ENCODE data around the gene RUNDC3A. TPM values are rescaled to one million over a fixed set of nuclear protein-coding genes. Genes with fewer than 3 reads are reported as not detected.

The RUNDC3A gene
- total and polyA plus RNA-seq, 2 of the 13 experiments (the other 11 are each of a cell fraction or from before 2014, with no cell fraction given), result 0.25 TPM; not detected in 1

- peak; percentile 70; the same call in 1 of the 2 replicates for TF ChIP-seq ZBTB21 (CRISPR knock-in tag; IDR thresholded peaks at IDR 0.05)
- TF ChIP-seq NCOA2 (CRISPR knock-in tag; IDR thresholded peaks at IDR 0.05), result 0 out of 2 replicates have a peak, but pooled peaks have one; percentile 24
- TF ChIP-seq TFAP4 (IDR thresholded peaks at IDR 0.05; ENCODE audit: borderline replicate concordance, low read depth), result peak; percentile 27; the same call in 1 of the 2 replicates
- TF ChIP-seq ZNF891 (CRISPR knock-in tag; IDR thresholded peaks at IDR 0.05), result no peak
- TF ChIP-seq BCL3 (CRISPR knock-in tag; IDR thresholded peaks at IDR 0.05), result peak; percentile 30; the same call in 1 of the 2 replicates
- TF ChIP-seq, protein P1, sequence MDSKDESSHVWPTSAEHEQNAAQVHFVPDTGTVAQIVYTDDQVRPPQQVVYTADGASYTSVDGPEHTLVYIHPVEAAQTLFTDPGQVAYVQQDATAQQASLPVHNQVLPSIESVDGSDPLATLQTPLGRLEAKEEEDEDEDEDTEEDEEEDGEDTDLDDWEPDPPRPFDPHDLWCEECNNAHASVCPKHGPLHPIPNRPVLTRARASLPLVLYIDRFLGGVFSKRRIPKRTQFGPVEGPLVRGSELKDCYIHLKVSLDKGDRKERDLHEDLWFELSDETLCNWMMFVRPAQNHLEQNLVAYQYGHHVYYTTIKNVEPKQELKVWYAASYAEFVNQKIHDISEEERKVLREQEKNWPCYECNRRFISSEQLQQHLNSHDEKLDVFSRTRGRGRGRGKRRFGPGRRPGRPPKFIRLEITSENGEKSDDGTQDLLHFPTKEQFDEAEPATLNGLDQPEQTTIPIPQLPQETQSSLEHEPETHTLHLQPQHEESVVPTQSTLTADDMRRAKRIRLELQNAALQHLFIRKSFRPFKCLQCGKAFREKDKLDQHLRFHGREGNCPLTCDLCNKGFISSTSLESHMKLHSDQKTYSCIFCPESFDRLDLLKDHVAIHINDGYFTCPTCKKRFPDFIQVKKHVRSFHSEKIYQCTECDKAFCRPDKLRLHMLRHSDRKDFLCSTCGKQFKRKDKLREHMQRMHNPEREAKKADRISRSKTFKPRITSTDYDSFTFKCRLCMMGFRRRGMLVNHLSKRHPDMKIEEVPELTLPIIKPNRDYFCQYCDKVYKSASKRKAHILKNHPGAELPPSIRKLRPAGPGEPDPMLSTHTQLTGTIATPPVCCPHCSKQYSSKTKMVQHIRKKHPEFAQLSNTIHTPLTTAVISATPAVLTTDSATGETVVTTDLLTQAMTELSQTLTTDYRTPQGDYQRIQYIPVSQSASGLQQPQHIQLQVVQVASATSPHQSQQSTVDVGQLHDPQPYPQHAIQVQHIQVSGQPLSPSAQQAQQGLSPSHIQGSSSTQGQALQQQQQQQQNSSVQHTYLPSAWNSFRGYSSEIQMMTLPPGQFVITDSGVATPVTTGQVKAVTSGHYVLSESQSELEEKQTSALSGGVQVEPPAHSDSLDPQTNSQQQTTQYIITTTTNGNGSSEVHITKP (CRISPR knock-in tag; IDR thresholded peaks at IDR 0.05; ENCODE audit: low read depth), result peak; percentile 64; the same call in 1 of the 2 replicates
- TF ChIP-seq, protein P2, sequence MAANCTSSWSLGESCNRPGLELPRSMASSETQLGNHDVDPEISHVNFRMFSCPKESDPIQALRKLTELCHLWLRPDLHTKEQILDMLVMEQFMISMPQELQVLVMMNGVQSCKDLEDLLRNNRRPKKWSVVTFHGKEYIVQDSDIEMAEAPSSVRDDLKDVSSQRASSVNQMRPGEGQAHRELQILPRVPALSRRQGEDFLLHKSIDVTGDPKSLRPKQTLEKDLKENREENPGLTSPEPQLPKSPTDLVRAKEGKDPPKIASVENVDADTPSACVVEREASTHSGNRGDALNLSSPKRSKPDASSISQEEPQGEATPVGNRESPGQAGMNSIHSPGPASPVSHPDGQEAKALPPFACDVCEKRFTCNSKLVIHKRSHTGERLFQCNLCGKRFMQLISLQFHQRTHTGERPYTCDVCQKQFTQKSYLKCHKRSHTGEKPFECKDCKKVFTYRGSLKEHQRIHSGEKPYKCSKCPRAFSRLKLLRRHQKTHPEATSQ (CRISPR knock-in tag; IDR thresholded peaks at IDR 0.05; ENCODE audit: borderline replicate concordance), result no peak
- peak; percentile 65; the same call in 1 of the 2 replicates for TF ChIP-seq HOXD1 (CRISPR knock-in tag; IDR thresholded peaks at IDR 0.05)
- peak; percentile 63 for TF ChIP-seq ISL2 (CRISPR knock-in tag; IDR thresholded peaks at IDR 0.05)
- no peak for TF ChIP-seq HMGA1 (CRISPR knock-in tag; conservative IDR thresholded peaks at IDR 0.05)
- no peak for TF ChIP-seq ZFP1 (CRISPR knock-in tag; IDR thresholded peaks at IDR 0.05)
- no peak for TF ChIP-seq ZMYM3 (CRISPR knock-in tag; IDR thresholded peaks at IDR 0.05)
- TF ChIP-seq ZEB1 (IDR thresholded peaks at IDR 0.05; ENCODE audit: insufficient replicate concordance, low read depth), result no peak
- TF ChIP-seq NFE2L1 (CRISPR knock-in tag; IDR thresholded peaks at IDR 0.05; ENCODE audit: borderline replicate concordance), result no peak
- peak; percentile 48 for TF ChIP-seq ZFY (CRISPR knock-in tag; IDR thresholded peaks at IDR 0.05)
- no peak for TF ChIP-seq PBX2 (CRISPR knock-in tag; IDR thresholded peaks at IDR 0.05)
- no peak for TF ChIP-seq ZNF30 (CRISPR knock-in tag; IDR thresholded peaks at IDR 0.05)
- peak; percentile 78; the same call in 1 of the 2 replicates for TF ChIP-seq KLF15 (CRISPR knock-in tag; IDR thresholded peaks at IDR 0.05; ENCODE audit: borderline replicate concordance)
- no peak for TF ChIP-seq TOE1 (CRISPR knock-in tag; IDR thresholded peaks at IDR 0.05)
- no peak for TF ChIP-seq ZNF12 (CRISPR knock-in tag; IDR thresholded peaks at IDR 0.05)
- TF ChIP-seq ZBTB38 (CRISPR knock-in tag; IDR thresholded peaks at IDR 0.05), result no peak
- peak; percentile 56; the same call in 1 of the 2 replicates for TF ChIP-seq SOX5 (CRISPR knock-in tag; IDR thresholded peaks at IDR 0.05; ENCODE audit: borderline replicate concordance)
- TF ChIP-seq KMT2A (CRISPR knock-in tag; IDR thresholded peaks at IDR 0.05), result no peak
- no peak for TF ChIP-seq NCOA1 (CRISPR knock-in tag; IDR thresholded peaks at IDR 0.05)
These were observed at the start of gene RUNDC3A (continued) for GRCh38 chr17:44308320-44308818.
